CD4-positive, alpha-beta T cell treated with Interferon gamma for 1 hour (primary cell): Measurements from ENCODE around the gene COL4A1.

Source experiments
- DNase-seq: peaks from one replicate; pipeline ENCODE4 v3.0.0-alpha.2; 2020

COL4A1 gene

GRCh38 chr13:110289174-110289573 is 17.8 kb downstream of the COL4A1 start:
- no peak for DNase-seq

- no peak for DNase-seq
Observed at GRCh38 chr13:110286833-110287819, 19.8 kb downstream of the COL4A1 start.

GRCh38 chr13:110285991-110286832 is 20.7 kb downstream of the COL4A1 start:
- no peak for DNase-seq

DNA sequence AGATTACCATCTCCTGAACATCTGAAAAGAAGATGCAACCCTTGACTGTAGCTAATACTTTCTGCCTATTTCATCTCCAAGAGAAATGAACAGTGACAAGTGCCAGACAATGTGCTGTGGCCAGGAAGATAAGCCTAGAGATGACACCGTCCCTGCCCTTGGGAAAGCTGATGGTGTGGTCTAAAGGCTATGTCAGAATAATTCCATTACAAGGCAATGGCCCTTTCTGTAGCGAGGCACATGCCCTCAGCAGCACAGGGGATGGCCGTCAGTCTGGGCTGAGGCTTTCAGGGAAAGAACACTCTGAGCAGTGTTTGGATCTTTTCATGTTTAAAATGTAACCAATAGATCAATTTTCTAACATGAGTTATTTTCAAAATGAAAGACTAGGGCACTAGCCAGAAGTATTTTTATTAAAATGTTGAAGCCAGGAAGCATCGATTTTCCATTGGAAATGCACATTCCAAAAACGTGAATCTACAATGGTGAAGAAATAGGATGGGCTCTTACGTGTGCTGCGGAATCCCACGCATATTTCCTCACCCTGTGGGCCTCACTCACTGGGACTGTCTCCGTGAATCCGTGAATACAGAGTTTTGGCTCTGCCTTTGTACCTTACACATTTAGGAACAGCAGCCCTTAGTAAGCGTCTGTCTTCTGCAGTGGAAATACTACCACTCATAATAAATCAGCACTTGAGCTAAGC is 22.0 kb downstream of the COL4A1 start:
- DNase-seq = no peak

DNA sequence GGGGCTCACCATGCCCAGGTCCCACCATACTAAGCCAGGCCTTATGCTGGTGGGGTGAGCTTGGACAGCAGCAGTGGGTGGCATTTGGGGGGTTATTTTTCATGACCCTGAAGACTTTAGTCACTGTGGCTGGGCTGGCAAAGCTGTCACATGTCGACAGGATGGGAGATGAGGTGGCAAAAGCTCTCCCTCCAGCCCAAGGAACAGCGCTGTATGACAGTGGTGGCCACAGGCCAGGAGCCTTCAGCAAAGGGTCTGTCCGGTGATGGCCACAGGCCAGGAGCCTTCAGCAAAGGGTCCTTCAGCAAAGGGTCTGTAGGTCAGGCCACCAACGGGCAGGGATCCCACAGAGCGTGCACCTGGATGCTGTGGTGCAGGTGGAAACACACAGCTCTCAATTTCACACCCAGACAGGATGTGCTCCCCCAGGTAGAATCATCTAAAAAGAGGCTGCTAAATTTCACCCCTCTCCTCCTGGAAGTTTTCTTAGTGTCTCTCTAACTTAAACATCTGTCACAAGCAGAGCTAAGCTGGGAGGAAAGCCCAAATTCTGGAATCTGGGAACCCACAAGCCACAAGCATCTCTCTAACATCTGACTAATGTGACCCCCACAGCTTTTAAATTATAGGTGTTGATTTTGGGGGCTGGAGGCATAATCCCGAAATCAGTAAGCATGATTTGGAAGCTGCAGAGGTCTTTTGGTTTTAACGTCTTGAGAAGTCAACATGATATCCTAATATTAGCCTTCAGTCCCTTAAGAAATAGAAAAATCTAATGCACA is 23.0 kb downstream of the COL4A1 start:
- DNase-seq = no peak

DNA sequence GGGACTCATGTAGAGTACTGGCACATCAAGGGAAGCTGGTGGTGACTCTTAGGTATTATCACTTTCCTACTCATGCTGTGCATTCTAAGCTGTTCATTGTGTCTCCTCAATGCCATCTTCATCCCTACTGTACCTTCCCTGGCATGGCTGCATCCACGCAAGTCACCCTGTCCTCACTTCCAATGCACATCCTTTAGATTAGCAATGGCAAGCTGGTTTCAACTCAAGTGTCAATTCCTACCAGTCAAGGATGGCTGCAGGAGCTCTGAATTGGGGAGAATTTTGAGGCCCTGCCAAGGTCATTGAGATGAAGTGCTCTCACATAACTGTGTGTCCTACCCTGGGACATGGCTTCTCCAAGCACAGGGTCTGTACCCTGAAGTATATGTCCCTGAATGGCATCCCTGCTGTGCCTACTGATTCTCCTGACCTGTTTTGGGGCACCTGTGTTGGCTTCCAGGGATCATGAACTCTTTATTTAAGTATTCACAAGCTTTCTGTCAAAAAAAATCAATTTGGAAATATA is 24.6 kb downstream of the COL4A1 start:
- no peak for DNase-seq

GRCh38 chr13:110281736-110282135 is 25.2 kb downstream of the COL4A1 start:
- no peak for DNase-seq

- no peak for DNase-seq
Observed at GRCh38 chr13:110280985-110281688, 25.8 kb downstream of the COL4A1 start.

DNA sequence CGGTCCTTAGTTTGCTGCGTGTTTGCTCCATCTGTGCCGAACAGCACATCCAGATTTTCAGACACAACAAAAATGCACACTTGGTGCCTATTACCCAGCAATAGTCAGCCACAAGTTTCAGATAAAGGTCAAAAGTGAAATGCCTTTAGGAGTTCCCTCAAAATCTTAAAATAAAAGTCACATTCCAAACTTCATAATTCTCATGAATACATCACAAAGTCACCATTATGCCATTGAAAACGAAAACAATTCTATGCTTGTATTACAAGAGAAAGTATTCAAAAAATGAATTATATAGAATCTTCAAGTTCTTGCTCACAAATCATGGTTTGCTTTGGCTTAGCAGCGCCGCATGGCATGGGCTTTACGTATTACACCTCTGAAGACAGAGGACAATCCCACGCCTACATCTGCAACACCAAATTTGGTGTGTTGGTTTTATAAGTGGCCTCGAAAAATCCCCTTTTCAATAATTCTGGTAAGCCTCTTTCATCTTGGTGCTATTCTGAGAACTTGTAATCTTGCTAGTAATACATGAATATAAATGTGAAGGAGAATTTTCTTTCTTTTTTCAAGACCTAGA is 26.6 kb downstream of the COL4A1 start:
- no peak for DNase-seq

GRCh38 chr13:110279684-110280083 is 27.3 kb downstream of the COL4A1 start:
- no peak for DNase-seq

DNA sequence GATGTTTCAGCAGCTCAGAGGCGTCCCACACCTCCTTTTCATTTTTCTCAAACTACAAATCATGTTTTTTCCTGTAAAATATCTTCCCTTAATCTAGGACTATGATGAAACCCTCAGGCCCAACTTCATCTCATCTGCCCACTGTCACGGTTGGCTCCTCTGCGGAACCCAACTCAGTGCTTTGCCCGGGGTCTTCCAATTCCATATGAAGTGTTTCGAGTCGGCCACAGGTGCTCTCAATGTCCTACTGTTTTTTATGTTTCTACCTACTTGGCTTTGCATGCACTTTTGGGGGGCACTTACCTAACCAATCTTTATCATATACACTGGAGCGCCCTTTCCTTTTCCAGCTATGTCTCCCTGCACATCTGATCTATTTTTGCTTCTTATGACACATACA is 28.1 kb downstream of the COL4A1 start:
- DNase-seq = no peak

DNA sequence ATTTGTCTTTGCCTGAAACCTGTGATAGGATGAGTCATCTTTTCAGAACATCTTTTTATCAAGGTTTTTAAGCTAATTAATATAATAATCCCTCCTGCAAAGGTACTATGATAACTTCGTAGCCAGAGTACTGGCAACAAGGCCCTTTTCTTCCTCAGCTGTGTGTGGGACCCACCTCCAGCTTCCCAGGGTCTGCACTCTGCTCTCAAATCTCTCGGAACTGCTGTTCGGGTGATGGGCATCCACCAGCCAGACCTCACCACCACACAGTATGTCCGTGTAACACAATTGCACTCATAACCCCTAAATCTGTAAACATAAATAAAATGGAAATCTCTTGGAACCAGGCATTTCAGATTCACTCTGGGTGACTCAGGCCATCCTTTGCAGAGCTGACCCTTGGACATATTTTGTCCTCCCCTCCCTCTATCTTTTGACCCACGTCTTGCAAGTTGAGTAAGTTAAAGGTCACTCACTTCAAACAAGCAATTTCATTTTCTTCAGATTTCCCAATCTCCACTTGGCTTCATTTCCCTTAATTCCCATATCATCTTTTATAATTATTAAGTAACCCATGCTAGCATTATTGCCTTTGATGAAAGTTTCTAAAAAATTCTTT is 29.5 kb downstream of the COL4A1 start:
- no peak for DNase-seq

DNA sequence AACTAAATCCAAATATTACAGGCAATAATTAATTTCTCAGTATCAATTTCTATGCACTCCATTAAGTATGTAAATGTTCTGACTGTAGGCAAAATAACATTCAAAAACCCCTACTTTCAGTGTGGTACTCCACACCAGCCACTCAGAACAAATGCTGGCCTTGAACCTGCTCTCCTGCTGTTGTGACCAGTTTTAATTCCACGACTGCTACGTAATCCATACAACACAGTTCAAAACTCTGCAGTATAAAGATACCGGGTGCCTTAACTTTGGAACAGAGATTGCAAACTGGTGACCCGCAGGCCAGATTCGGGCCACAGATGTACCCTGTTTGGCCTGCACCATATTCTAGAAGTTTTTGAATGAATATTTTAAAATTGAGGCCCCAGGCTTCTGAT is 30.4 kb downstream of the COL4A1 start:
- DNase-seq = no peak

GRCh38 chr13:110275931-110276552 is 30.9 kb downstream of the COL4A1 start:
- no peak for DNase-seq

DNA sequence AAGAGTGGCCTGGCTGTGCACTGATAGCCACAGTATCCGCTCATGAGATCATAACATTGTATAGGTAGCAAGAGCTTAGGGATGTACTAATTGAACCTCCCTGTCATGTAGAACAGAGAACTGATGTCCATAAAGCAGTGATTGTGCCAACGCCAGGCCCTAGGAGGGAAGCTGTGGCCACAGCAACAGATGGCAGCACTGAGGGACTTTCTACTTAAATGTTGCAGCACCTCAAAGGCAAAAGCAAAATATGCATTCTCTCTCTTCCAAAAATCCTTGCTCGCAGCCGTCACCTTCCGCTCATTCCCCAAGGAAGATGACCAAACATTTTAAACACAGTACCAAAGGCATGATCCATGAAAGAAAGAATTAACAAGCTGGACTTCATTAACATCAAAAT is 32.3 kb downstream of the COL4A1 start:
- no peak for DNase-seq

DNA sequence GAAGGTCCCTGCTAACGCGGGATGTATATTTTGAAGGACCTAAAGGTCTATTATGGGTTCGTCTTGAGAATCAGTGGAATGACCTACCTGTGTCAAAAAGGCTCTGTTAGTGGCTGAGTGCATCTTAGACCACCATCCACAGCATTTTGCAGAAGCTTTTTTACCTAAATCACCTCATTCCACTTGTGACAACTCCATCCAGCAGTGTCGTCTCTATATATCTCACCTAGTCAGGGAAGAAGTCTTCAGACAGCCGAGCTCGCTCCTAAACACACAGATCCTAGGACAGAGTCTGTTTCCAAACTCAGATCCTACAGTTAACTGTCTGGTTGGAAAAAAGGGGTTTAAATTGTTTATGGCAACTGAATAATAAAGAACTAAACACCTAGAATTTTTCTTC is 33.7 kb downstream of the COL4A1 start:
- no peak for DNase-seq

DNA sequence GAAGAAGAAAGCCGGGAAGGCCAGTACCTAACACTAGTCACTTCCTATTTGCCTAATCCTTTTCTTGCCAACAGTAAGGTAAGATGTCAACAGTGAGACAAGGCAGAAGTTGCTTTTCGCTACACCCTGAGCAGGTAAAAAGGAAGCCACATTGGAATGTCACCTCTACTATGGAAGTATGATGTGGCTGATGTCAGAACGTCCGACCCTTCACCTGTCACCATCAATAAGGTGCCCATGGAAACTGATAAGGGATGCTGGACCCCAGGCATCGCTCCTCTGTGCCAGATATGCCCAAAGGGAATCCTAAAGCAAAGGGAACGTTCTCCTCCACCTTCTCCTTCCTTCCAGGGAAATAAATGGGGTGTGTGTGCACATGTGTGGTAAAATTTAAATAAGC is 34.3 kb downstream of the COL4A1 start:
- no peak for DNase-seq

DNA sequence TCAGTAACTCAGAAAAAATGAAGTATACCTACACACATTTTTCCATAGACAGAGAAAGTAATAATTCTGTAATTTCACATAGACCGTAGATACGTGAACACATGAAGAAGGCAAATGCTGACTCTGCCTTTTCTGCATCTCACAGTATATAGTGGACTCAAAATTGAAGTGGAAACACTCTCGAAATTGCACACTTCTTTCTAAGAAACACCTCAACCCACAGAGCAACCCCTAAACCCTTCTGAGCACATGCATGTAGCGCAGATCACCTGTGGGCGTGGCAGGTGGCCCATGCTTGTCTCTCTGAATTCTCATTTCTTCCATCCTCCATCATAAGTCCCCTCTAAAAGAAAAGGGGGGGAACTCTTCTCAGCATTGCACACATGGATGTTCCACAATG is 34.7 kb downstream of the COL4A1 start:
- DNase-seq = no peak

DNA sequence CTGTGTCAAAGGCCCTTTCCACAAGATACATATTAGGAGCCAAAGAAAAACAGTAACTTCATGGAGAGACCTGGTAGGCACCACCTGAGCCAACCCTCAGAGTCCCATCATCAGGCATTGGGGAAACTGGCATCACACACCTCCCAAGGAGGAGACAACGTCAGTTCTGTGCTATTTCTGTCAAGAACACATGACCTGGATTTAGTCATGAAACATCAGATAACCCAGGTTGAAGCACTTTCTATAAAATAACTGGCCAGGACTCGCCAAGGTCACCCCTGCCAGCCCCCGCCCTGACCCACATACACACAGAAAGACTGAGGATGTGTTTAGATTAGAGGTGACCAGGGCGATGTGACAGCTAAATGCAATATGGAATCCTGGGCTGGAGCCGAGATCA is 35.6 kb downstream of the COL4A1 start:
- DNase-seq = no peak

DNA sequence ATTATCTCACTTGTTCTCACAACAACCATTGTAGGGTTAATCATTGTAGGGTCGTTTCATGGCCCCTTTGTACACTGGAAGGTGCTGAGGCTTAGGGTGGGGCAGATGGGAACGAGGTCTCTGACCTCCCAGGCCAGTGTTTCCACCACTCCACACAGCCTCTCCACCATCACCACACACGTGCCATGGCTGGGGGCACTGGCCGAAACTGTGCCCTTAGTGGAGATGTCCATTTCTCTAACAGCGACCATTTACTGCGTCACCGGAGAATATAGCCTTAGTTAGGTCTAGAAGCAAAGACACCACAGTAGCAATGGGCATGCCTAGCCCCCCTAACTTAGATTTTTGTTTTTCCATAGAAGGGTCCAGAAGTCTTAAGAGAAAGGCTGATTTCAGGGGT is 36.5 kb downstream of the COL4A1 start:
- DNase-seq = no peak
